Natural killer cell treated with Interleukin-12 subunit alpha and Interleukin-12 subunit beta and Interleukin-15 and Interleukin-18, amount 100 ng/mL, for 72 hours (primary cell): Measurements from ENCODE around the gene STRN. TPM values are rescaled to one million over a fixed set of nuclear protein-coding genes. Genes with fewer than 3 reads are reported as not detected.
A peak's percentile ranks its signal among the peaks of the same experiment; 100 is the strongest.

Experiments used
- ATAC-seq, 2 donors: fragments of 150-1000 bp; cut with Tn5 transposase in 1 of 2; sonication (Bioruptor Pico), chemical (Tn5 transposase) in 1 of 2; 2 replicates each; pipeline ENCODE4 v1.10.0; 2021
- DNase-seq: peaks from one replicate; pipeline ENCODE4 v3.0.0; 2022; ENCODE audit warnings: low spot score
- H3K27ac Mint-ChIP-seq, 2 donors: 1 replicate in 1 of 2; 2 replicates in 1 of 2; pipeline ENCODE4 v1.8.0; 2022; ENCODE audit warnings: mixed read lengths in 2 of 2, mild to moderate bottlenecking in 1 of 2, moderate library complexity in 1 of 2
- H3K27me3 Mint-ChIP-seq, 2 donors: 1 replicate in 1 of 2; 2 replicates in 1 of 2; pipeline ENCODE4 v1.8.0; 2022; ENCODE audit warnings: mixed read lengths in 2 of 2
- H3K36me3 Mint-ChIP-seq: one replicate; pipeline ENCODE4 v1.8.0; 2022; ENCODE audit warnings: mixed read lengths
- H3K4me1 Mint-ChIP-seq, 2 donors: 1 replicate in 1 of 2; 2 replicates in 1 of 2; pipeline ENCODE4 v1.8.0; 2022; ENCODE audit warnings: low read depth in 2 of 2, mixed read lengths in 2 of 2, mild to moderate bottlenecking in 1 of 2
- H3K4me3 Mint-ChIP-seq: one replicate; pipeline ENCODE4 v1.8.0; 2022; ENCODE audit warnings: mixed read lengths
- H3K9me3 Mint-ChIP-seq: 2 replicates; pipeline ENCODE4 v1.8.0; 2022; ENCODE audit warnings: mixed read lengths
- total RNA-seq, 2 donors: library from RNA; stranded (reverse); gene quantifications; one replicate each; pipeline ENCODE4 v1.2.3, GENCODE V29; 2022

Gene STRN
- total RNA-seq, 2 donors from 2014 or later: 25.3 to 36.0 TPM

DNA sequence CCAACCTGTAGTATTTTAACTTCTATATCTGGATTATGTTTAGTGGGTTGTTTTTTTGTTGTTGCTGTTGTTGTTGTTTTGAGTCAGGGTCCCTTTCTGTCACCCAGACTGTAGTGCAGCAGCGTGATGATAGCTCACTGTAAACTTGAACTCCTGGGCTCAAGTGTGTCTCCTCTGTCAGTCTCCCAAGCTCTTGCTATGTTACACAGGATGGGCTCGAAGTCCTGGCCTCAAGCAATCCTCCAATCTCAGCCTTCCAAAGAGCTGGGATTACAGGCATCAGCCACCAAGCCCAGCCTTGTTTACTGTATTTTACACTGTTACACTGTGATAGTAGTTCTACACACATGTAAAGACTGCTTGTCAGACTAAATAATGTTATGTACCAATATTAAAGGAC lies 9.7 kb upstream of the STRN start:
- no peaks in the 10 kb centered on the region for H3K9me3 Mint-ChIP-seq
- H3K27ac Mint-ChIP-seq: no peak overlapping the region
- no peaks in the 10 kb centered on the region for H3K36me3 Mint-ChIP-seq
- ATAC-seq: no peak
- H3K4me3 Mint-ChIP-seq: no peak overlapping the region
- H3K27me3 Mint-ChIP-seq: no peaks in the 10 kb centered on the region
- H3K4me1 Mint-ChIP-seq: no peaks in the 10 kb centered on the region
- no peak for DNase-seq

DNA sequence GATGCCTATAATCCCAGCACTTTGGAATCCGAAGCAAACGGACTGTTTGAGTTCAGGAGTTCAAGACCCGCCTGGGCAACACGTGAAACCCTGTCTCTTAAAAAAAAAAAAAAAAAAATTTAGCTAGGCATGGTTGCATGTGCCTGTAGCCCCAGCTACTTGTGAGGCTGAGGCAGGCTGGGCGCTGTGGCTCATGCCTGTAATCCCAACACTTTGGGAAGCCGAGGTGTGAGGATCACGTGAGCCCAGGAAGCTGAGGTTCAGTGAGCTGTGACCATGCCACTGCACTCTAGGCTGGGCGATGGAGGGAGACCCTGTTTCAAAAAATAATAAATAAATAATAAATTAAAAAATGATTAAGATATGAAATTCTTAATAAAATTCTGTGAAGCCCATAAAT lies 9.0 kb upstream of the STRN start:
- H3K36me3 Mint-ChIP-seq: no peaks in the 10 kb centered on the region
- no peaks in the 10 kb centered on the region for H3K9me3 Mint-ChIP-seq
- no peak overlapping the region for H3K4me3 Mint-ChIP-seq
- no peak overlapping the region for H3K27ac Mint-ChIP-seq
- no peaks in the 10 kb centered on the region for H3K4me1 Mint-ChIP-seq
- H3K27me3 Mint-ChIP-seq: no peaks in the 10 kb centered on the region
- DNase-seq: no peak
- no peak for ATAC-seq

GRCh38 chr2:36973320-36973719 lies 7.0 kb upstream of the STRN start:
- H3K4me3 Mint-ChIP-seq: no peak overlapping the region
- no peaks in the 10 kb centered on the region for H3K27me3 Mint-ChIP-seq
- no peaks in the 10 kb centered on the region for H3K36me3 Mint-ChIP-seq
- H3K4me1 Mint-ChIP-seq: no peaks in the 10 kb centered on the region
- no peaks in the 10 kb centered on the region for H3K9me3 Mint-ChIP-seq
- H3K27ac Mint-ChIP-seq: no peak overlapping the region
- DNase-seq (no peak), ATAC-seq (no peak)

DNA sequence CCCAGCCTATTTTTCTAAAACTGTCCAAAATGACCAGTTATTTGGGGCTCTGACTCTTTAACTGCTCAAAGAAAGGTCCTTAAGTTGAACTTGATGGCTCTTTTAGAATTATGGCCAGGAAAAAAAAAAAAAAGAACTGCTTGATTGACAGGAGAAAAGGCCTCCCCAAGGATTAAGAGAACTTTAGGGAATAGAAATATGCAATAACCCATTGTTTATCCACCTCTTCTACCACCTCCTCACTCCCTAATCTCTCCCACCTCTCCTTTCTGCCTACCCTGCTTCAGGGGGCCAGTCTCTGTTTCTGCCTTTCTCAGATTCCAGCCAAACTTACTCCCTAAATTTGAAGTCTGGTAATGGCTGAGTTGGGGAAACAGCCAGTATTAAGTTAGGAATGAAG lies 5.7 kb upstream of the STRN start:
- no peaks in the 10 kb centered on the region for H3K9me3 Mint-ChIP-seq
- H3K4me1 Mint-ChIP-seq: peaks cover 8% of the 10 kb centered on the region in 2 donors
- H3K27me3 Mint-ChIP-seq: no peaks in the 10 kb centered on the region
- DNase-seq (no peak), ATAC-seq (no peak)
- H3K27ac Mint-ChIP-seq: peak overlapping the region in 1 of 2 donors; percentile 54
- no peaks in the 10 kb centered on the region for H3K36me3 Mint-ChIP-seq
- H3K4me3 Mint-ChIP-seq: no peak overlapping the region

DNA sequence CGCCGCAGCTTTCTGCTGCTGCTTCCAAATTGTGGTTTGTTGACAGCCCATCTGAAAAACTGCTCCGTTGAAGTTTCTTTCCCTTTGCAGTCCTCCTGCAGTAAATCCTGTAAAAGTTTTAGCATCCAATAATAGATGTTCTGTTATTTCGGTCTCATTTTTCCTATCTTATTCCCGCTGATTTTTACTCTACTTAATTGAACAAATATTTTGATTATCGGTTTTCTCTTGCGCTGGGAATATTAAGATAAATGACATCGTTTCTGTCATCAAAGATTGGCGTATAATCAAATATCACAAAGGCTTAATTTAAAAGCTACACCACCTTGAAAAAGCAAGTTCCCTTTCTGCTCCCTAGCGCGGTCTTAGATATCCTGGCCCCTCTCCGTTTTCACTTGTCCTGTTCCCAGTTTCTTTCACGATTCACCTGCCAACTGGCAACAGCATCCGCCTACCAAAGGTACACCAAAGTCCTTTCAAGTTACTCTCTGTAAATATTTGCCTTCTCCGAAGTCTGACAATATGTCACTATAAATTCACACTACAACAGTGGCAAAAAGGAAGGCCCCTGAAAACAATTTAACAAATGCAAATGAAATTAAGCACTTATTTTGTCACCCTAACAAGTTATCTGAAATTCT lies 1.0 kb upstream of the STRN start:
- H3K4me3 Mint-ChIP-seq: peak overlapping the region; percentile 98
- peak overlapping the region; percentile 96 to 100 for H3K27ac Mint-ChIP-seq
- no peak for ATAC-seq
- H3K4me1 Mint-ChIP-seq: peaks cover 39 to 40% of the 10 kb centered on the region in 2 donors
- no peaks in the 10 kb centered on the region for H3K36me3 Mint-ChIP-seq
- no peaks in the 10 kb centered on the region for H3K27me3 Mint-ChIP-seq
- DNase-seq: no peak
- H3K9me3 Mint-ChIP-seq: no peaks in the 10 kb centered on the region

DNA sequence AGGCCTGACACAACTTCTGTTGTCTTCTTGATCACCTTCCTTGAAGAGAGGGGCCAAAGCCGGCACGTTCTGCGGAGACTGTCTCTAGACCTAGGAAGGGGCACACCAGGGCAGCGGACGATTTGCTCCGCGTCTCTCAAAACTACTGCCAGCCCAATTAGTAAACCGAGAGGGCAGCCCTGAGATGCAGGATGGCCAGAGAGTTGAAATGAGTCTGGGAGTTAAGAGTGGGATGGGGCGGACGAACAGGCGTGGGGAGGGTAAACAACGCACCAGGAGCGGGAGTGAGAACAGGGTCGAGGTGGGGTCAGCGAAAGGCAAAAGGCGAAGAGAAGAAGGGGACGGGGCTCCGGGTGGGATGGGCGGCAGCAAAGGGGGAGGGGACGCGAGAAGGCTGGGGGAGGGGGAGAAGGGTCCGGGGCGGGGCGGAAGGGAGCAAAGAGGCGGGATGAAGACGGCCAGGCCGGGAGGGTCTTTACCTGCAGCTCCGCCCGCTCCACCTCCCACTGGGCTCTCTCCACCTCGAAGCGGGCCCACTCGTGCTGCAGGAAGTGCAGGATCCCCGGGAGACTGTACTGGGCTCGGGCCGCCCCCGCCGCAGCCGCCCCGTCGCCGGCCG lies 476 bp downstream of the STRN start:
- Mint-ChIP-seq H3K27ac (peak overlapping the region; percentile 82 to 93), H3K9me3 (no peaks in the 10 kb centered on the region), H3K4me3 (peak overlapping the region; percentile 99), H3K4me1 (peaks cover 51 to 53% of the 10 kb centered on the region in 2 donors), H3K27me3 (no peaks in the 10 kb centered on the region), H3K36me3 (no peaks in the 10 kb centered on the region)
- ATAC-seq: peak; percentile 46 to 48
- DNase-seq: peak; percentile 66

GRCh38 chr2:36965206-36965605 lies 1.1 kb downstream of the STRN start:
- no peak for DNase-seq
- no peaks in the 10 kb centered on the region for H3K27me3 Mint-ChIP-seq
- peak overlapping the region; percentile 82 to 93 for H3K27ac Mint-ChIP-seq
- peaks cover 54 to 60% of the 10 kb centered on the region in 2 donors for H3K4me1 Mint-ChIP-seq
- ATAC-seq: no peak
- no peaks in the 10 kb centered on the region for H3K36me3 Mint-ChIP-seq
- peak overlapping the region; percentile 99 for H3K4me3 Mint-ChIP-seq
- no peaks in the 10 kb centered on the region for H3K9me3 Mint-ChIP-seq

- Mint-ChIP-seq H3K27me3 (no peaks in the 10 kb centered on the region), H3K9me3 (no peaks in the 10 kb centered on the region), H3K27ac (peak overlapping the region; percentile 82 to 93), H3K36me3 (no peaks in the 10 kb centered on the region), H3K4me1 (peaks cover 57 to 66% of the 10 kb centered on the region in 2 donors), H3K4me3 (peak overlapping the region; percentile 99)
- no peak for DNase-seq
- ATAC-seq: no peak
Observed at GRCh38 chr2:36964496-36965058, 1.8 kb downstream of the STRN start.

DNA sequence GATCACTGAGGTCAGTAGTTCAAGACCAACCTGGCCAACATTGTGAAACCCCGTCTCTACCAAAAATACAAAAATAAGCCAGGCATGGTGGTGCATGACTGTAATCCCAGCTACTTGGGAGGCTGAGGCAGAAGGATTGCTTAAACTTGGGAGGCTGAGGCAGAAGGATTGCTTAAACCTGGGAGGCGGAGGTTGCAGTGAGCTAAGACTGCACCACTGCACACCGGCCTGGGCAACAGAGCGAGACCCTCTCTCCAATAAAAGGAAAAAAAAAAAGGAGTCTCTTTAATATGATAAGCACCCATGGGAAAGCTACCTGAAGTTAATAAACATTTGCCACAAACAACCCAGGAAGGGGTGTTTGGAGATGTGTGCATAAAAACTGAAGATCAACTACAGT lies 2.6 kb downstream of the STRN start:
- Mint-ChIP-seq H3K27me3 (no peaks in the 10 kb centered on the region), H3K36me3 (no peaks in the 10 kb centered on the region), H3K4me3 (no peak overlapping the region), H3K27ac (no peak overlapping the region), H3K9me3 (no peaks in the 10 kb centered on the region), H3K4me1 (peaks cover 64 to 74% of the 10 kb centered on the region in 2 donors)
- ATAC-seq (no peak), DNase-seq (no peak)

GRCh38 chr2:36963106-36963505 lies 3.2 kb downstream of the STRN start:
- H3K27me3 Mint-ChIP-seq: no peaks in the 10 kb centered on the region
- no peak overlapping the region for H3K4me3 Mint-ChIP-seq

GRCh38 chr2:36960773-36961172 lies 5.6 kb downstream of the STRN start:
- ATAC-seq: no peak
- no peaks in the 10 kb centered on the region for H3K9me3 Mint-ChIP-seq
- peaks cover 62 to 69% of the 10 kb centered on the region in 2 donors for H3K4me1 Mint-ChIP-seq
- no peaks in the 10 kb centered on the region for H3K27me3 Mint-ChIP-seq
- H3K4me3 Mint-ChIP-seq: no peak overlapping the region
- DNase-seq: no peak
- no peak overlapping the region for H3K27ac Mint-ChIP-seq
- H3K36me3 Mint-ChIP-seq: no peaks in the 10 kb centered on the region

More at GRCh38 chr2:36963106-36963505, 3.2 kb downstream of the STRN start:
- H3K9me3 Mint-ChIP-seq: no peaks in the 10 kb centered on the region
- peaks cover 70 to 81% of the 10 kb centered on the region in 2 donors for H3K4me1 Mint-ChIP-seq
- H3K27ac Mint-ChIP-seq: no peak overlapping the region
- ATAC-seq (no peak), DNase-seq (no peak)
- no peaks in the 10 kb centered on the region for H3K36me3 Mint-ChIP-seq

GRCh38 chr2:36960005-36960675 lies 6.2 kb downstream of the STRN start:
- H3K36me3 Mint-ChIP-seq: no peaks in the 10 kb centered on the region
- no peaks in the 10 kb centered on the region for H3K27me3 Mint-ChIP-seq
- H3K4me3 Mint-ChIP-seq: no peak overlapping the region
- no peak for DNase-seq
- ATAC-seq: no peak
- H3K27ac Mint-ChIP-seq: no peak overlapping the region
- peaks cover 61 to 68% of the 10 kb centered on the region in 2 donors for H3K4me1 Mint-ChIP-seq
- no peaks in the 10 kb centered on the region for H3K9me3 Mint-ChIP-seq

GRCh38 chr2:36954977-36955607 lies 11.2 kb downstream of the STRN start:
- Mint-ChIP-seq H3K4me3 (no peak overlapping the region), H3K4me1 (peaks cover 36 to 42% of the 10 kb centered on the region in 2 donors), H3K36me3 (no peaks in the 10 kb centered on the region), H3K9me3 (no peaks in the 10 kb centered on the region), H3K27ac (peak overlapping the region in 1 of 2 donors; percentile 3), H3K27me3 (no peaks in the 10 kb centered on the region)
- DNase-seq: no peak
- no peak for ATAC-seq
